D721Med (cell line): ENCODE measurements around the gene SEPTIN8.

Experiments
- DNase-seq: peaks from one replicate; pipeline ENCODE4 v3.0.0; 2011; ENCODE audit warnings: low spot score; ENCODE audit not compliant: insufficient read length
- FAIRE-seq: peaks from 2 replicates; lab custom pipeline; 2011; peaks lifted over from hg19 to GRCh38; lab: Jason Lieb, UNC
- TF ChIP-seq, protein P1 (sequence below): IDR thresholded peaks from 2 replicates; pipeline ENCODE4 v1.5.1; 2012; ENCODE audit warnings: mild to moderate bottlenecking, control low read depth; ENCODE audit not compliant: insufficient read depth; ENCODE audit errors: missing control alignments

Gene SEPTIN8

DNA sequence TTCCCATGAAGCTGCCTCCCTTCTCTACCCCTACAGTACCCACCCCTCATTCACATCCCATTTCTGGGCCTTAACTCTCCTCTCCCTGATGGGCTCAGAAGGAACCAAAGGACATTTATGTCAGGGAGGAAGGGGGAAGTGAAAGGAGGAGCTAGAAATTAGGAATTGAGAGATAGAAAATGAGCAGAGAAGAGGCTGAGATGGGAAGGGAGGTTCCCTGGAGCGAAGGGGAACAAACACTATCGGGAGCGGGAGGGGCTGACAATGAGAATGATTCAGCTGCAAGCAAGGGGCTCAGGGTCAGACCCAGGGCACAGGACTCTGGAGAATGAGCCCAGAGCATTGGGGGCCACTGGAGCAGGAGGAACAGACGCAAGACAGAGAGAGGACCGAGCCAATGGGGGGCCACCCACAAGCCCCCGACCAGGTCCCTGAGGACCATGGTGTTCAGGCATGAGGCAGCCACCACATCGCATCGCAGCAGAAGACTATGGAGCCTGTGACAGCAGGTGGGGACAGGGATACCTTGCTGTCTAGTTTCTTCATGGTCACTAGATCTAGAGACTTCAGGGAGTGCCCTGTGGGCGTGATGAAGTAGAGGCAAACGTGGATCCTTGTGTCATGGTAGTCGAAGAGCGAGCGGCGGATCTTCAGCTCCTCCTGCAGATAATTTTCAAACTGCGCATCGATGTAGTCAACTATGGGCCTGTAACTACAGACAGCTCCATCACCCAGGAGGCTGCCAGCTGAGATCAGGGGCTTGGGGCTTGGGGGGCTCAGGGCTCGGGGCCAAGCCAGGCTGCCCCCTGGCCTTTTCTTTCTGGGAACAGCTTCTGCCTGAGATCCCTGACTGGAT lies 13.6 kb downstream of the SEPTIN8 start:
- TF ChIP-seq, protein P1, sequence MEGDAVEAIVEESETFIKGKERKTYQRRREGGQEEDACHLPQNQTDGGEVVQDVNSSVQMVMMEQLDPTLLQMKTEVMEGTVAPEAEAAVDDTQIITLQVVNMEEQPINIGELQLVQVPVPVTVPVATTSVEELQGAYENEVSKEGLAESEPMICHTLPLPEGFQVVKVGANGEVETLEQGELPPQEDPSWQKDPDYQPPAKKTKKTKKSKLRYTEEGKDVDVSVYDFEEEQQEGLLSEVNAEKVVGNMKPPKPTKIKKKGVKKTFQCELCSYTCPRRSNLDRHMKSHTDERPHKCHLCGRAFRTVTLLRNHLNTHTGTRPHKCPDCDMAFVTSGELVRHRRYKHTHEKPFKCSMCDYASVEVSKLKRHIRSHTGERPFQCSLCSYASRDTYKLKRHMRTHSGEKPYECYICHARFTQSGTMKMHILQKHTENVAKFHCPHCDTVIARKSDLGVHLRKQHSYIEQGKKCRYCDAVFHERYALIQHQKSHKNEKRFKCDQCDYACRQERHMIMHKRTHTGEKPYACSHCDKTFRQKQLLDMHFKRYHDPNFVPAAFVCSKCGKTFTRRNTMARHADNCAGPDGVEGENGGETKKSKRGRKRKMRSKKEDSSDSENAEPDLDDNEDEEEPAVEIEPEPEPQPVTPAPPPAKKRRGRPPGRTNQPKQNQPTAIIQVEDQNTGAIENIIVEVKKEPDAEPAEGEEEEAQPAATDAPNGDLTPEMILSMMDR, result no peak
- DNase-seq (no peak), FAIRE-seq (no peak)

DNA sequence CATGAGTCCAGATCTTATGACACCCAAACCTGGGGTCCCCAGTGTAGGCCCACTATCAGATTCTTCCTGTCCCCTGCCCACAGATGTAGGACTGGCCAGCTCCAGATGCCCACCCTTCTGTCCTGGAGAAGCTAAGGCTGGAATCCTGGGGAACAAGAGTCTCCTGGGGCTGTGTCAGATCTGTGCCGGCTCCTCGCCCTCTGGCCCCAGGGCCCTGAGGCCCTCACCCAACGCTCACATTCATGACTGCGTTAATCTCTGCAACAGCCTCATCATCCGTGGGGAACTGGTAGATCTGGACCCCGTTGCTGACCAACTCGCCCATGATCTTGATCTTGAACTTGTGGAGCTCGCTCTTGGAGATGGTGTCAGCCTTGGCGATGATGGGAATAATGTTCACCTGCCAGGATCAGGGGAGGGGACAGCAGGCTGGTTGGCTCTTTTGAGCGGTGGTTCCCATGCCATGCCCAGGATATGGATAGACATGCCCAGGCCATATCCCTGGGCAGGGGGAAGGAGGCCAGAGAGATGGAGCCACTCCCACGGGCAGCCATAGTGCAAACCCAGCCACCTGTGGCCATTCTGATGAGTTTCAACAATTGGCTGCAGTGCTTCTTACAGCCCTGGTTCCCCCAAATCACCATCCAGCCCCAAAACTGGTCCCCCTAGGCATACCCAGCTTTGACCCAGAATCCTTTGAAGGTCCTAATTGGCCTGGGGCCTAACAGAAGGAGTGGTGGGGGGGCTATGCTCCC lies 14.6 kb downstream of the SEPTIN8 start:
- DNase-seq (no peak), FAIRE-seq (no peak)
- TF ChIP-seq, protein P1, result no peak

DNA sequence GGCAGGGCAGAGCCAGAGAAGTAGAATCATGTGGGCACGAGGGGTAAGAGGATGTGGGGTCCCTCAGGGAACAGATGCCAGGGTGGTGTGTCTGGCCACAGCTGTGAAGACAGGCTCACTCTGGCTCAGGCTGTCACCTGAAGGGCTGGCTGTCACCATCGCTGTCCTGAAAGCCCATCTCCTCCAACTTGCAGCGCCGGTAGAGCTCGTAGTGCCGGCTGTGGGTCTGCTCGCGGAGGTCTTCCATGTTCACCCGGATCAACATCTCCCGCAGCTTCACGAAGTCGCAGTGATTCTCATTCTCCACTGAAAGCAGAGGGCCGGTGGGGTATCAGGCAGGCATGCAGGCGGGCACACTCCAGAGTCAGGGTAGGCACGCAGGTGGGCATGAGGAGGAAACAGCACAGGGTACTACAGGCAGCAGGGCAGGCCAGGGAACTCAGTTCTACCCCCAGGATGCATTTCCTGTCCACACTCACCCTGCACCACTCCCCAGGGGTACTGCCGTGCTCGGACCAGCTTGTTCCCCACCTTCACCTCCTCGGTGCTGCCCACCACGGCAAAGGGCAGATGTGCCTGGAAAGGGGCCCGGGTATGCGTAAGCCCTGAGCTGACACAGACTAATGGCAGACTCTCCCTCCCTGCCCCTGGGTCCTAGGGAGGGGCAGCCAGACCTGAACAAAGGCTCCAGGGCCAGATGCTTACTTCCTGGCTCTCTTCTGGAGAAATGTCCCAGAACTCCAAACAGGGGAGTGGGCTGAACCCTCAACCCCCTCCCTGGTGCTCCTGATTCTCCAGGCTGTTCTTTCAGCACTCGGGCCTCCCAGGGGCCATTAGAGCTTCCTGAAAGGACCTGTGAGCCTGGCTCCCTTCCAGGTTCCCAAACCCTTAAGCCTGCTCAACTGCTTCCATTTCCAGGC lies 15.5 kb downstream of the SEPTIN8 start:
- DNase-seq, result no peak
- no peak for FAIRE-seq

DNA sequence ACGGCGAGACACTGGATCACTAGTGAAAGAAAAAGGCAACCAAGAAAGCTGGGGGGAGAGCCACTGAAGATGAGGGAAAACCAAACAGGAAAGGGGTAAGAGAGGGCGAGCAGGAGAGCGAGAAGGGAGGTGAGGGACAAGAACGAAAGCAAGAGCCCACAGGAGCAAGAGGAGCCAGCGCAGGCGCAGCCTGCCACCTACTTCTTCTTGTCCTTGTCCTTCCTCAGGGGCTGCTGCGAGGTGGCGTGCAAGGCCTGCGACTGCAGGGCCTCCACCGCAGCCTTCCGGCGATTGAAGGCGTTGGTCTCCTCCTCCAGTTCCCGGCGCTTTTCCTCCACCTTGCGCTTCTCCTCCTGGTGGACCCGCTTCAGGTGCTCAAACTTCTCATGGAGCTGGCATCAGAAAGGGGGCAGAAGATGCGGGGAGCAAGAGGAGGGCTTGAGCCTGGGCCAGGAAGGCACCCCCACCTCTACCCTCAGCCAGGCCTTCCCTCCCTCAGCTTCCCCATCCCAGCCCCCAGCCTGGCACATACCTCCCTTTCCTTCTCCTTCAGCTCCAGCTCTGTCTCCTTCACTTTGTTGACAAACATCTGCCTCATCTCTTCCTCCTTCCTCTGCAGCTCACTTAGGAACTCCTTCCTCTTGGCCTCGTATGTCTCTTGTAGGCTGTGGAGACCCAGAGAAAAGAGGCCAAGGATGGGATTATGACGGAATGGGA lies 16.3 kb downstream of the SEPTIN8 start:
- TF ChIP-seq, protein P1, result no peak
- FAIRE-seq (no peak), DNase-seq (no peak)

More for the DNA sequence above, 15.5 kb downstream of the SEPTIN8 start:
- TF ChIP-seq, protein P1, result no peak

DNA sequence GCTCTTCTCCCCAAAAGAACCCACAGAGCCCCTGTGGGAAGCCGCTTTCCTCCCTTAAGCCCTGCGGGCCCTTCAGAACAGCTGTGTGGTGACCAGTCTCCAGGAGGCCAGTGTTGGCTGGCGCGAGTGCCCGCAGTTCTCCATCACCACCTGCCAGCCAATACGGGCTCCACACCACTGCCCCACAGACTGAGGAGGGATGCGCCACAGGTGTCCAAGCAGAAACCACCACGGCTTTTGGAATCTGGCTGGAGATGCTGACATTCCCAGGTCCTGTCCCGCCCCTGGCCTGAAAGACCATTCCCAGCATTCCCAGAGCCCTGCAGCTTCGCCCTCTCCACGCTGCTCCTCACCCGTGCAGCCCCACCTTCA lies 17.0 kb downstream of the SEPTIN8 start:
- no peak for FAIRE-seq
- TF ChIP-seq, protein P1, result no peak
- DNase-seq, result no peak
